Posterior vena cava (tissue), 2 donors: ENCODE measurements around the gene ALPK3. TPM values are rescaled to one million over a fixed set of nuclear protein-coding genes. Genes with fewer than 3 reads are reported as not detected.

Experiments used
- total RNA-seq, 2 donors: library from RNA; stranded (reverse); fragmentation: NEBNext Ultra II Directional; extraction: Animal tissue kit (Norgen Biotek cat#: 25700); gene quantifications; one replicate each; pipeline ENCODE4 v1.2.1, GENCODE V29; 2021
- donor health status: DM: yes; HTN: yes; CAD: no.
- donor health status: DM: yes; HTN: yes; CAD: no.

ALPK3 gene
- total RNA-seq, 2 donors from 2014 or later: 18.6 to 27.3 TPM

Other genes starting within 250 kb of the ALPK3 start
- 1 to 10 TPM; 3.0 to 4.7 TPM for gene ZSCAN2, start 216.3 kb upstream of the ALPK3 start, total RNA-seq
- 10 to 100 TPM; 18.0 to 18.7 TPM for gene WDR73, start 163.1 kb upstream of the ALPK3 start, total RNA-seq
- 1 to 10 TPM; 5.7 to 8.7 TPM for gene NMB, start 159.2 kb upstream of the ALPK3 start, total RNA-seq
- gene SEC11A, start 101.2 kb upstream of the ALPK3 start, total RNA-seq: 100 to 1,000 TPM in 1 of 2 donors, 10 to 100 TPM in 1; 83.0 to 113 TPM
- 10 to 100 TPM; 21.3 to 21.8 TPM for gene ZNF592, start 68.8 kb upstream of the ALPK3 start, total RNA-seq
- gene SLC28A1, start 67.3 kb downstream of the ALPK3 start, total RNA-seq: under 1 TPM in 1 of 2 donors, not detected in 1; 0.24 TPM
- 10 to 100 TPM; 30.9 to 48.8 TPM for gene PDE8A, start 164.5 kb downstream of the ALPK3 start, total RNA-seq